Measurements from ENCODE around the gene ARL15. TPM values are rescaled to one million over a fixed set of nuclear protein-coding genes. Genes with fewer than 3 reads are reported as not detected.
A peak's percentile ranks its signal among the peaks of the same experiment; 100 is the strongest.

Gene ARL15
- total RNA-seq, 1 donor from 2014 or later = 14.0 TPM

GRCh38 chr5:54095969-54096368, 214.4 kb downstream of the ARL15 start:
- H3K27me3 Mint-ChIP-seq (ENCODE audit: low read depth) = no peaks in the 10 kb centered on the region
- DNase-seq (ENCODE audit: low spot score) = no peak
- H3K36me3 Mint-ChIP-seq (ENCODE audit: low read depth) = no peaks in the 10 kb centered on the region
- no peak for TF ChIP-seq CTCF (IDR thresholded peaks at IDR 0.05)
- peaks cover 36% of the 10 kb centered on the region for H3K4me1 Mint-ChIP-seq (ENCODE audit: low read depth)
- no peak overlapping the region for H3K4me3 Mint-ChIP-seq (ENCODE audit: unreplicated experiment)
- H3K27ac Mint-ChIP-seq (ENCODE audit: unreplicated experiment) = no peak overlapping the region
- H3K9me3 Mint-ChIP-seq (ENCODE audit: low read depth) = no peaks in the 10 kb centered on the region

GRCh38 chr5:54094706-54095105, 215.7 kb downstream of the ARL15 start:
- peaks cover 46% of the 10 kb centered on the region for H3K4me1 Mint-ChIP-seq (ENCODE audit: low read depth)
- DNase-seq (ENCODE audit: low spot score) = no peak
- H3K9me3 Mint-ChIP-seq (ENCODE audit: low read depth) = no peaks in the 10 kb centered on the region
- H3K27ac Mint-ChIP-seq (ENCODE audit: unreplicated experiment) = no peak overlapping the region
- H3K27me3 Mint-ChIP-seq (ENCODE audit: low read depth) = no peaks in the 10 kb centered on the region
- no peak for TF ChIP-seq CTCF (IDR thresholded peaks at IDR 0.05)
- H3K4me3 Mint-ChIP-seq (ENCODE audit: unreplicated experiment) = no peak overlapping the region
- no peaks in the 10 kb centered on the region for H3K36me3 Mint-ChIP-seq (ENCODE audit: low read depth)

GRCh38 chr5:54093861-54094260, 216.5 kb downstream of the ARL15 start:
- TF ChIP-seq CTCF (IDR thresholded peaks at IDR 0.05) = no peak
- no peaks in the 10 kb centered on the region for H3K36me3 Mint-ChIP-seq (ENCODE audit: low read depth)
- no peak overlapping the region for H3K27ac Mint-ChIP-seq (ENCODE audit: unreplicated experiment)
- H3K9me3 Mint-ChIP-seq (ENCODE audit: low read depth) = no peaks in the 10 kb centered on the region
- H3K4me1 Mint-ChIP-seq (ENCODE audit: low read depth) = peaks cover 39% of the 10 kb centered on the region
- DNase-seq (ENCODE audit: low spot score) = no peak
- no peaks in the 10 kb centered on the region for H3K27me3 Mint-ChIP-seq (ENCODE audit: low read depth)
- H3K4me3 Mint-ChIP-seq (ENCODE audit: unreplicated experiment) = no peak overlapping the region

- no peak overlapping the region for H3K27ac Mint-ChIP-seq (ENCODE audit: unreplicated experiment)
- H3K4me1 Mint-ChIP-seq (ENCODE audit: low read depth) = peaks cover 43% of the 10 kb centered on the region
- no peaks in the 10 kb centered on the region for H3K9me3 Mint-ChIP-seq (ENCODE audit: low read depth)
- TF ChIP-seq CTCF (IDR thresholded peaks at IDR 0.05) = no peak
- no peak for DNase-seq (ENCODE audit: low spot score)
- H3K4me3 Mint-ChIP-seq (ENCODE audit: unreplicated experiment) = no peak overlapping the region
- no peaks in the 10 kb centered on the region for H3K36me3 Mint-ChIP-seq (ENCODE audit: low read depth)
- no peaks in the 10 kb centered on the region for H3K27me3 Mint-ChIP-seq (ENCODE audit: low read depth)
Observed at GRCh38 chr5:54093081-54093492, 217.3 kb downstream of the ARL15 start.

GRCh38 chr5:54091307-54092130, 218.9 kb downstream of the ARL15 start:
- Mint-ChIP-seq H3K4me3 (ENCODE audit: unreplicated experiment) (no peak overlapping the region), H3K36me3 (ENCODE audit: low read depth) (no peaks in the 10 kb centered on the region), H3K4me1 (ENCODE audit: low read depth) (peaks cover 58% of the 10 kb centered on the region), H3K27me3 (ENCODE audit: low read depth) (no peaks in the 10 kb centered on the region), H3K27ac (ENCODE audit: unreplicated experiment) (peak overlapping the region; percentile 87), H3K9me3 (ENCODE audit: low read depth) (no peaks in the 10 kb centered on the region)
- TF ChIP-seq CTCF (IDR thresholded peaks at IDR 0.05) = no peak
- no peak for DNase-seq (ENCODE audit: low spot score)

Data from chondrocyte (in vitro differentiated cells).